Measurements from ENCODE around the gene ADAT3.

The ADAT3 gene

DNA sequence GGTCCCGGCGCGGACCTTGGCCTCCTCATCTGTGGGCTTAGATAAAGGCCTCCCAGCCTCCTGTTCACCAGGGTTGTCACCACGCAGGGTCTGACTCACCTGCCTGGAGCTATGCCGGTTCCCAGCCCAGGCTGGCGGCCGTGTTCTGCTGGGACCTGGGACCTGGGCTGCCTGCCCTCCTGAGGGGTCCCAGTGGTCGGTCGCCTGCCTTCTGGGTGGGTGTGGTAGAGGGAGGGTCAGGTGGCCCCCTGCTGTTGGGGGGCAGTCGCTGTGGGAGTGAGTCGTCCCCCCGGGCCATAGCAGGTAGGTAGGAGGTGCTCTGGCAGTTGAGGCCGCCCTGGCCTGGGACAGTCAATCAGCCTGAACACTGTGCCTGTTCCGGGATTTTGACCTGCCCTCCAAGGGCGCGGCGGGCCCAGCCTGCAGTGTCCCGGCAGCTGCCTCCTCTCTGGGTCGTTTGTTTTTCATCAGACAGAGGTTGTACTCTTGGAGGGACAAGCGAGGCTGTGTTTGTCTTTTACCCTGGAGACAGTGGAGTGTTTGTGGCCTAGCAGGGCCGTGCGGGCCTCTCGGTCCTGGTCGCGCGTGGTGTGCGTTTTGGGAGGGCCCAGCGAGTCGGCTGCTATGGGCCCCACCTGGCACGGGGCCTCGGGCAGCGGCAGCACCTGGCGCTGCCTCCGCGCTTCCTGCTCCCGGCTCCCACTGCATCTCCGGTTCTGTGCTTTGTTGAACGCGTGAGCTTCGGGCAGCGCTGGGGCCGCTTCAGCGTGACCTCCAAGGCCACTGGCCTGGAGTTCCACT, 2.6 kb downstream of the ADAT3 start (continued):
- TF ChIP-seq, protein P1, sequence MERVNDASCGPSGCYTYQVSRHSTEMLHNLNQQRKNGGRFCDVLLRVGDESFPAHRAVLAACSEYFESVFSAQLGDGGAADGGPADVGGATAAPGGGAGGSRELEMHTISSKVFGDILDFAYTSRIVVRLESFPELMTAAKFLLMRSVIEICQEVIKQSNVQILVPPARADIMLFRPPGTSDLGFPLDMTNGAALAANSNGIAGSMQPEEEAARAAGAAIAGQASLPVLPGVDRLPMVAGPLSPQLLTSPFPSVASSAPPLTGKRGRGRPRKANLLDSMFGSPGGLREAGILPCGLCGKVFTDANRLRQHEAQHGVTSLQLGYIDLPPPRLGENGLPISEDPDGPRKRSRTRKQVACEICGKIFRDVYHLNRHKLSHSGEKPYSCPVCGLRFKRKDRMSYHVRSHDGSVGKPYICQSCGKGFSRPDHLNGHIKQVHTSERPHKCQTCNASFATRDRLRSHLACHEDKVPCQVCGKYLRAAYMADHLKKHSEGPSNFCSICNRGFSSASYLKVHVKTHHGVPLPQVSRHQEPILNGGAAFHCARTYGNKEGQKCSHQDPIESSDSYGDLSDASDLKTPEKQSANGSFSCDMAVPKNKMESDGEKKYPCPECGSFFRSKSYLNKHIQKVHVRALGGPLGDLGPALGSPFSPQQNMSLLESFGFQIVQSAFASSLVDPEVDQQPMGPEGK (tag by site-specific recombination; IDR thresholded peaks at IDR 0.05) = no peak
- TF ChIP-seq, protein P2, sequence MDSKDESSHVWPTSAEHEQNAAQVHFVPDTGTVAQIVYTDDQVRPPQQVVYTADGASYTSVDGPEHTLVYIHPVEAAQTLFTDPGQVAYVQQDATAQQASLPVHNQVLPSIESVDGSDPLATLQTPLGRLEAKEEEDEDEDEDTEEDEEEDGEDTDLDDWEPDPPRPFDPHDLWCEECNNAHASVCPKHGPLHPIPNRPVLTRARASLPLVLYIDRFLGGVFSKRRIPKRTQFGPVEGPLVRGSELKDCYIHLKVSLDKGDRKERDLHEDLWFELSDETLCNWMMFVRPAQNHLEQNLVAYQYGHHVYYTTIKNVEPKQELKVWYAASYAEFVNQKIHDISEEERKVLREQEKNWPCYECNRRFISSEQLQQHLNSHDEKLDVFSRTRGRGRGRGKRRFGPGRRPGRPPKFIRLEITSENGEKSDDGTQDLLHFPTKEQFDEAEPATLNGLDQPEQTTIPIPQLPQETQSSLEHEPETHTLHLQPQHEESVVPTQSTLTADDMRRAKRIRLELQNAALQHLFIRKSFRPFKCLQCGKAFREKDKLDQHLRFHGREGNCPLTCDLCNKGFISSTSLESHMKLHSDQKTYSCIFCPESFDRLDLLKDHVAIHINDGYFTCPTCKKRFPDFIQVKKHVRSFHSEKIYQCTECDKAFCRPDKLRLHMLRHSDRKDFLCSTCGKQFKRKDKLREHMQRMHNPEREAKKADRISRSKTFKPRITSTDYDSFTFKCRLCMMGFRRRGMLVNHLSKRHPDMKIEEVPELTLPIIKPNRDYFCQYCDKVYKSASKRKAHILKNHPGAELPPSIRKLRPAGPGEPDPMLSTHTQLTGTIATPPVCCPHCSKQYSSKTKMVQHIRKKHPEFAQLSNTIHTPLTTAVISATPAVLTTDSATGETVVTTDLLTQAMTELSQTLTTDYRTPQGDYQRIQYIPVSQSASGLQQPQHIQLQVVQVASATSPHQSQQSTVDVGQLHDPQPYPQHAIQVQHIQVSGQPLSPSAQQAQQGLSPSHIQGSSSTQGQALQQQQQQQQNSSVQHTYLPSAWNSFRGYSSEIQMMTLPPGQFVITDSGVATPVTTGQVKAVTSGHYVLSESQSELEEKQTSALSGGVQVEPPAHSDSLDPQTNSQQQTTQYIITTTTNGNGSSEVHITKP (tag by site-specific recombination; IDR thresholded peaks at IDR 0.05) = no peak
- no peak for TF ChIP-seq ZBTB17 (tag by site-specific recombination; IDR thresholded peaks at IDR 0.05)
- TF ChIP-seq ZNF19 (tag by site-specific recombination; IDR thresholded peaks at IDR 0.05; ENCODE audit: low read depth) = no peak
- no peak for TF ChIP-seq MYNN (tag by site-specific recombination; IDR thresholded peaks at IDR 0.05; ENCODE audit: borderline replicate concordance)
- TF ChIP-seq KLF7 (tag by site-specific recombination; IDR thresholded peaks at IDR 0.05; ENCODE audit: borderline replicate concordance) = no peak
- TF ChIP-seq PRDM1 (tag by site-specific recombination; IDR thresholded peaks at IDR 0.05) = no peak
- no peak for TF ChIP-seq GLI2 (tag by site-specific recombination; IDR thresholded peaks at IDR 0.05; ENCODE audit: borderline replicate concordance, low read depth)
- TF ChIP-seq ZNF184 (tag by site-specific recombination; IDR thresholded peaks at IDR 0.05) = no peak
- 0 out of 2 replicates have a peak, but pooled peaks have one; percentile 40 for TF ChIP-seq ZBTB8A (tag by site-specific recombination; IDR thresholded peaks at IDR 0.05)
- TF ChIP-seq, protein P3, sequence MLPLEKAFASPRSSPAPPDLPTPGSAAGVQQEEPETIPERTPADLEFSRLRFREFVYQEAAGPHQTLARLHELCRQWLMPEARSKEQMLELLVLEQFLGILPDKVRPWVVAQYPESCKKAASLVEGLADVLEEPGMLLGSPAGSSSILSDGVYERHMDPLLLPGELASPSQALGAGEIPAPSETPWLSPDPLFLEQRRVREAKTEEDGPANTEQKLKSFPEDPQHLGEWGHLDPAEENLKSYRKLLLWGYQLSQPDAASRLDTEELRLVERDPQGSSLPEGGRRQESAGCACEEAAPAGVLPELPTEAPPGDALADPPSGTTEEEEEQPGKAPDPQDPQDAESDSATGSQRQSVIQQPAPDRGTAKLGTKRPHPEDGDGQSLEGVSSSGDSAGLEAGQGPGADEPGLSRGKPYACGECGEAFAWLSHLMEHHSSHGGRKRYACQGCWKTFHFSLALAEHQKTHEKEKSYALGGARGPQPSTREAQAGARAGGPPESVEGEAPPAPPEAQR (tag by site-specific recombination; IDR thresholded peaks at IDR 0.05) = no peak

DNA sequence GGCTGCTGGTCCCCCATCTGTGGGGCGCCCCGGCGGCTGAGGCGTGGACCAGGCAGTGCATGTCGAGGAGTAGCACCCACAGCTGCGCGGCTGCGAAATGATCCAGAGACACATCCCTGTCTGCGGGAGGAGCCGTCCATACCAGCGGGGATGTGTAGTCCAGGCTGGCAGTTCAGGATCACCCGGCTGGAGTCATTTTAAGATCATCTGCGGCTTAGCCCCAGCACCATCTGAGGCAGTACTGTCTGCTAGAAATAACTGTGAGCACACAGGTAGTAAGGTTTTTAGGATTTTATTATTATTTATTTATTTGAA, 3.1 kb downstream of the ADAT3 start:
- H3K4me3 ChIP-seq (ENCODE audit: low read depth, low read length) = no peak overlapping the region
- H3K27ac ChIP-seq (ENCODE audit: extremely low read depth, low read depth, low read length) = no peak overlapping the region
- CTCF ChIA-PET = interaction anchor here (0.6 kb wide), 1 partner anchor 111 kb away, joined by 5 read pairs; no protein-coding TSS in a partner anchor
- no peaks in the 10 kb centered on the region for H3K9me3 ChIP-seq (ENCODE audit: control insufficient read depth, insufficient read depth, low read depth, low read length)
- TF ChIP-seq ZNF335 (tag by site-specific recombination; conservative IDR thresholded peaks at IDR 0.05) (no peak), ZNF473 (tag by site-specific recombination; IDR thresholded peaks at IDR 0.05) (no peak), ZFP37 (tag by site-specific recombination; IDR thresholded peaks at IDR 0.05) (no peak), ZNF585B (tag by site-specific recombination; IDR thresholded peaks at IDR 0.05) (no peak), ZNF169 (tag by site-specific recombination; IDR thresholded peaks at IDR 0.05) (no peak), ZFP3 (tag by site-specific recombination; IDR thresholded peaks at IDR 0.05; ENCODE audit: low read depth) (no peak), SALL2 (tag by site-specific recombination; IDR thresholded peaks at IDR 0.05; ENCODE audit: borderline replicate concordance) (no peak), ZNF302 (tag by site-specific recombination; IDR thresholded peaks at IDR 0.05; ENCODE audit: low read depth) (no peak), ZBTB8A (tag by site-specific recombination; IDR thresholded peaks at IDR 0.05) (no peak), ZNF112 (tag by site-specific recombination; IDR thresholded peaks at IDR 0.05) (no peak), ZNF544 (tag by site-specific recombination; IDR thresholded peaks at IDR 0.05) (no peak), ZNF596 (tag by site-specific recombination; IDR thresholded peaks at IDR 0.05) (no peak), ZNF621 (tag by site-specific recombination; IDR thresholded peaks at IDR 0.05) (no peak)
- TF ChIP-seq, protein P4, sequence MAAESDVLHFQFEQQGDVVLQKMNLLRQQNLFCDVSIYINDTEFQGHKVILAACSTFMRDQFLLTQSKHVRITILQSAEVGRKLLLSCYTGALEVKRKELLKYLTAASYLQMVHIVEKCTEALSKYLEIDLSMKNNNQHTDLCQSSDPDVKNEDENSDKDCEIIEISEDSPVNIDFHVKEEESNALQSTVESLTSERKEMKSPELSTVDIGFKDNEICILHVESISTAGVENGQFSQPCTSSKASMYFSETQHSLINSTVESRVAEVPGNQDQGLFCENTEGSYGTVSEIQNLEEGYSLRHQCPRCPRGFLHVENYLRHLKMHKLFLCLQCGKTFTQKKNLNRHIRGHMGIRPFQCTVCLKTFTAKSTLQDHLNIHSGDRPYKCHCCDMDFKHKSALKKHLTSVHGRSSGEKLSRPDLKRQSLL (tag by site-specific recombination; IDR thresholded peaks at IDR 0.05) = no peak
- TF ChIP-seq, protein P5, sequence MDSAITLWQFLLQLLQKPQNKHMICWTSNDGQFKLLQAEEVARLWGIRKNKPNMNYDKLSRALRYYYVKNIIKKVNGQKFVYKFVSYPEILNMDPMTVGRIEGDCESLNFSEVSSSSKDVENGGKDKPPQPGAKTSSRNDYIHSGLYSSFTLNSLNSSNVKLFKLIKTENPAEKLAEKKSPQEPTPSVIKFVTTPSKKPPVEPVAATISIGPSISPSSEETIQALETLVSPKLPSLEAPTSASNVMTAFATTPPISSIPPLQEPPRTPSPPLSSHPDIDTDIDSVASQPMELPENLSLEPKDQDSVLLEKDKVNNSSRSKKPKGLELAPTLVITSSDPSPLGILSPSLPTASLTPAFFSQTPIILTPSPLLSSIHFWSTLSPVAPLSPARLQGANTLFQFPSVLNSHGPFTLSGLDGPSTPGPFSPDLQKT (IDR thresholded peaks at IDR 0.05; ENCODE audit: borderline replicate concordance, low read depth, low read length) = no peak
- TF ChIP-seq, protein P6, sequence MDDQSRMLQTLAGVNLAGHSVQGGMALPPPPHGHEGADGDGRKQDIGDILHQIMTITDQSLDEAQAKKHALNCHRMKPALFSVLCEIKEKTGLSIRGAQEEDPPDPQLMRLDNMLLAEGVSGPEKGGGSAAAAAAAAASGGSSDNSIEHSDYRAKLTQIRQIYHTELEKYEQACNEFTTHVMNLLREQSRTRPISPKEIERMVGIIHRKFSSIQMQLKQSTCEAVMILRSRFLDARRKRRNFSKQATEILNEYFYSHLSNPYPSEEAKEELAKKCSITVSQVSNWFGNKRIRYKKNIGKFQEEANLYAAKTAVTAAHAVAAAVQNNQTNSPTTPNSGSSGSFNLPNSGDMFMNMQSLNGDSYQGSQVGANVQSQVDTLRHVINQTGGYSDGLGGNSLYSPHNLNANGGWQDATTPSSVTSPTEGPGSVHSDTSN (CRISPR knock-in tag; IDR thresholded peaks at IDR 0.05) = no peak
- POLR2A ChIA-PET = no interaction called here
- H3K4me1 ChIP-seq (ENCODE audit: control insufficient read depth, insufficient read depth, low read length) = peaks cover 12% of the 10 kb centered on the region
- H3K36me3 ChIP-seq (ENCODE audit: control insufficient read depth in 2 of 2, insufficient read depth in 1 of 2, low read length in 2 of 2) = peaks cover 0 to 37% of the 10 kb centered on the region in 2 experiments; a peak in 2 of 3 replicates
